ENCODE data around the gene TRIM72. TPM values are rescaled to one million over a fixed set of nuclear protein-coding genes. Genes with fewer than 3 reads are reported as not detected.

The TRIM72 gene
- total RNA-seq, 1 experiment from 2014 or later: not detected

Other genes starting within 250 kb of the TRIM72 start
- 7.0 and 8.2 TPM in 2 replicates for gene HSD3B7, start 228.9 kb upstream of the TRIM72 start, total RNA-seq (2014; rRNA removed; shearing (Covaris generic))
- 0.20 and 0.37 TPM in 2 replicates for gene STX1B, start 203.5 kb upstream of the TRIM72 start, total RNA-seq (2014; rRNA removed; shearing (Covaris generic))
- 11.7 and 26.7 TPM in 2 replicates for gene STX4, start 180.6 kb upstream of the TRIM72 start, total RNA-seq (2014; rRNA removed; shearing (Covaris generic))
- gene ZNF668, start 139.9 kb upstream of the TRIM72 start, total RNA-seq (2014; rRNA removed; shearing (Covaris generic)): 6.5 and 11.9 TPM in 2 replicates
- 14.3 and 21.5 TPM in 2 replicates for gene ZNF646, start 139.7 kb upstream of the TRIM72 start, total RNA-seq (2014; rRNA removed; shearing (Covaris generic))
- gene PRSS53, start 125.2 kb upstream of the TRIM72 start, total RNA-seq (2014; rRNA removed; shearing (Covaris generic)): 2.5 and 2.7 TPM in 2 replicates
- 193 and 223 TPM in 2 replicates for gene VKORC1, start 119.3 kb upstream of the TRIM72 start, total RNA-seq (2014; rRNA removed; shearing (Covaris generic))
- gene BCKDK, start 105.7 kb upstream of the TRIM72 start, total RNA-seq (2014; rRNA removed; shearing (Covaris generic)): 52.8 and 57.7 TPM in 2 replicates
- gene KAT8, start 96.5 kb upstream of the TRIM72 start, total RNA-seq (2014; rRNA removed; shearing (Covaris generic)): 45.0 and 53.3 TPM in 2 replicates
- gene PRSS8, start 78.4 kb upstream of the TRIM72 start, total RNA-seq (2014; rRNA removed; shearing (Covaris generic)): 0.20 TPM in 1 of 2 replicates, not detected in the other
- gene PRSS36, start 64.1 kb upstream of the TRIM72 start, total RNA-seq (2014; rRNA removed; shearing (Covaris generic)): 0.10 and 0.49 TPM in 2 replicates
- 22.4 and 29.3 TPM in 2 replicates for gene FUS, start 34.0 kb upstream of the TRIM72 start, total RNA-seq (2014; rRNA removed; shearing (Covaris generic))
- 7.9 and 8.9 TPM in 2 replicates for gene PYCARD, start 11.4 kb upstream of the TRIM72 start, total RNA-seq (2014; rRNA removed; shearing (Covaris generic))
- not detected in 2 replicates for gene PYDC1, start 3.0 kb downstream of the TRIM72 start, total RNA-seq (2014; rRNA removed; shearing (Covaris generic))
- not detected in 2 replicates for gene ITGAM, start 45.9 kb downstream of the TRIM72 start, total RNA-seq (2014; rRNA removed; shearing (Covaris generic))
- 1.1 and 2.8 TPM in 2 replicates for gene ITGAX, start 141.1 kb downstream of the TRIM72 start, total RNA-seq (2014; rRNA removed; shearing (Covaris generic))
- 0.05 TPM in 1 of 2 replicates, not detected in the other for gene ITGAD, start 179.2 kb downstream of the TRIM72 start, total RNA-seq (2014; rRNA removed; shearing (Covaris generic))
- gene COX6A2, start 214.2 kb downstream of the TRIM72 start, total RNA-seq (2014; rRNA removed; shearing (Covaris generic)): not detected in 2 replicates
- 0.25 TPM in 1 of 2 replicates, not detected in the other for gene ZNF843, start 228.7 kb downstream of the TRIM72 start, total RNA-seq (2014; rRNA removed; shearing (Covaris generic))
- 8.6 and 17.7 TPM in 2 replicates for gene ARMC5, start 245.4 kb downstream of the TRIM72 start, total RNA-seq (2014; rRNA removed; shearing (Covaris generic))